Left hindlimb (tissue), 1 donor: Measurements from ENCODE around the gene SLC12A1.
A peak's percentile ranks its signal among the peaks of the same experiment; 100 is the strongest.

Experiments
- DNase-seq: peaks from one replicate; pipeline ENCODE4 v3.0.0-alpha.2; 2018

The SLC12A1 gene

GRCh38 chr15:48205981-48206380, at the start of gene SLC12A1:
Gene SLC12A1 (plus strand): TSS chr15:48206302. CDS start chr15:48207720, 1,418 bp downstream.
- DNase-seq: no peak

GRCh38 chr15:48168616-48169015, 37.5 kb upstream of the SLC12A1 start:
- DNase-seq: no peak

- no peak for DNase-seq
Measured at GRCh38 chr15:48170981-48171380, 35.1 kb upstream of the SLC12A1 start.

GRCh38 chr15:48175126-48175525, 31.0 kb upstream of the SLC12A1 start:
- DNase-seq: no peak

GRCh38 chr15:48176112-48176511, 30.0 kb upstream of the SLC12A1 start:
- DNase-seq: no peak

- DNase-seq: no peak
Measured at GRCh38 chr15:48176957-48177356, 29.1 kb upstream of the SLC12A1 start.

GRCh38 chr15:48177383-48177765, 28.7 kb upstream of the SLC12A1 start:
- no peak for DNase-seq

- DNase-seq: peak; percentile 63
Measured at GRCh38 chr15:48177766-48178647, 28.1 kb upstream of the SLC12A1 start, which contains the start of gene MYEF2. Gene MYEF2 (minus strand): TSS chr15:48178295. CDS start chr15:48178237, 58 bp downstream.

GRCh38 chr15:48178648-48178931, 27.5 kb upstream of the SLC12A1 start:
- no peak for DNase-seq

GRCh38 chr15:48182749-48183148, 23.4 kb upstream of the SLC12A1 start:
- DNase-seq: no peak

GRCh38 chr15:48185529-48185928, 20.6 kb upstream of the SLC12A1 start:
- DNase-seq: no peak

GRCh38 chr15:48186271-48186670, 19.8 kb upstream of the SLC12A1 start:
- no peak for DNase-seq

GRCh38 chr15:48190932-48191573, 15.0 kb upstream of the SLC12A1 start:
- peak; percentile 82 for DNase-seq

GRCh38 chr15:48191574-48192225, 14.4 kb upstream of the SLC12A1 start, which contains the start of gene CTXN2:
Gene CTXN2 (plus strand): TSS chr15:48191665. CDS start chr15:48201301, 9,636 bp downstream.
- DNase-seq: no peak

- no peak for DNase-seq
Measured at GRCh38 chr15:48202068-48202467, 4.0 kb upstream of the SLC12A1 start.

GRCh38 chr15:48221261-48221660, 15.2 kb downstream of the SLC12A1 start:
- DNase-seq: no peak

- no peak for DNase-seq
Measured at GRCh38 chr15:48221885-48222284, 15.8 kb downstream of the SLC12A1 start.

- peak; percentile 33 for DNase-seq
Measured at GRCh38 chr15:48222627-48223026, 16.5 kb downstream of the SLC12A1 start.

- no peak for DNase-seq
Measured at GRCh38 chr15:48225771-48226170, 19.7 kb downstream of the SLC12A1 start.

GRCh38 chr15:48230498-48230897, 24.4 kb downstream of the SLC12A1 start:
- DNase-seq: no peak

GRCh38 chr15:48233246-48233645, 27.1 kb downstream of the SLC12A1 start:
- no peak for DNase-seq

GRCh38 chr15:48239334-48239733, 33.2 kb downstream of the SLC12A1 start:
- no peak for DNase-seq

GRCh38 chr15:48242015-48242414, 35.9 kb downstream of the SLC12A1 start:
- no peak for DNase-seq

- DNase-seq: no peak
Measured at GRCh38 chr15:48242535-48242934, 36.4 kb downstream of the SLC12A1 start.
